Astrocyte of the cerebellum (primary cell): ENCODE results near the gene PKD1.

ENCODE experiments used
- DNase-seq: peaks from one replicate; pipeline ENCODE4 v3.0.0-alpha.2; 2011; ENCODE audit warnings: low read depth
- H3K4me3 ChIP-seq: 2 replicates; pipeline ENCODE4 v1.5.1; 2011; ENCODE audit warnings: mild to moderate bottlenecking, low read depth, low read length, moderate library complexity
- CTCF ChIP-seq: IDR thresholded peaks from 2 replicates; pipeline ENCODE4 v1.5.1; 2012; ENCODE audit warnings: low read length, low read depth, moderate library complexity, mild to moderate bottlenecking; ENCODE audit errors: missing control alignments
- in situ Hi-C: cut with HindIII; loops from 2 replicates; pipeline ENCODE4 v1.10.0; 2017; ENCODE audit warnings: low sequenced_read_pairs

Gene PKD1

GRCh38 chr16:2176047-2176446 is 40.3 kb upstream of the PKD1 start:
- TF ChIP-seq CTCF: no peak
- no peak overlapping the region for H3K4me3 ChIP-seq
- no peak for DNase-seq
- in situ Hi-C loops: no loop called here

GRCh38 chr16:2175454-2175853 is 39.8 kb upstream of the PKD1 start:
- no peak overlapping the region for H3K4me3 ChIP-seq
- TF ChIP-seq CTCF: no peak
- no peak for DNase-seq
- in situ Hi-C loops: no loop called here

- in situ Hi-C loops: no loop called here
These were observed 38.9 kb upstream of the PKD1 start for GRCh38 chr16:2174396-2175131.

GRCh38 chr16:2173916-2174315 is 38.2 kb upstream of the PKD1 start:
- in situ Hi-C loops: no loop called here
- no peak overlapping the region for H3K4me3 ChIP-seq
- no peak for TF ChIP-seq CTCF

More at GRCh38 chr16:2174396-2175131, 38.9 kb upstream of the PKD1 start:
- no peak overlapping the region for H3K4me3 ChIP-seq
- TF ChIP-seq CTCF: no peak
- DNase-seq: no peak

GRCh38 chr16:2173366-2173765 is 37.7 kb upstream of the PKD1 start:
- no peak for TF ChIP-seq CTCF
- in situ Hi-C loops: no loop called here
- no peak for DNase-seq
- H3K4me3 ChIP-seq: no peak overlapping the region

More at GRCh38 chr16:2173916-2174315, 38.2 kb upstream of the PKD1 start:
- no peak for DNase-seq

GRCh38 chr16:2172688-2173335 is 37.1 kb upstream of the PKD1 start:
- in situ Hi-C loops: no loop called here
- no peak for TF ChIP-seq CTCF
- DNase-seq: no peak
- no peak overlapping the region for H3K4me3 ChIP-seq
